Measurements from ENCODE around the gene NLN. TPM values are rescaled to one million over a fixed set of nuclear protein-coding genes. Genes with fewer than 3 reads are reported as not detected.

The NLN gene
- total and polyA plus RNA-seq, 2 donors (not counting 1 experiment from before 2014, with no cell fraction given) = 1.7 to 6.8 TPM

- no peaks in the 10 kb centered on the region for H3K4me1 ChIP-seq (ENCODE audit: control insufficient read depth in 2 of 2, insufficient read depth in 2 of 2, low read length in 2 of 2)
- H3K4me1 Mint-ChIP-seq = no peaks in the 10 kb centered on the region
- no peak overlapping the region for H3K9ac ChIP-seq (ENCODE audit: low read length)
- H3K4me2 ChIP-seq (replicated peaks; ENCODE audit: low read depth, low read length, poor library complexity, severe bottlenecking) = no peak overlapping the region
- TF ChIP-seq CTCF (IDR thresholded peaks at IDR 0.05) (no peak), EZH2 (IDR thresholded peaks at IDR 0.05; ENCODE audit: borderline replicate concordance, insufficient read depth, low read depth, low read length, poor library complexity, severe bottlenecking) (no peak)
- no peak for DNase-seq
- H3K27me3 Mint-ChIP-seq = no peaks in the 10 kb centered on the region
- intact Hi-C loops (cut with micrococcal nuclease) = no loop called here
- ChIA-PET CTCF (no interaction called here), POLR2A (no interaction called here)
- no peak overlapping the region for H3K27ac ChIP-seq (ENCODE audit: low read length in 2 of 2)
- no peak overlapping the region for H3K4me3 ChIP-seq (ENCODE audit: control extremely low read depth in 1 of 5, extremely low read depth in 1 of 5, insufficient read depth in 1 of 5, low read depth in 2 of 5, low read length in 4 of 5)
- no peak overlapping the region for H2AFZ ChIP-seq (ENCODE audit: insufficient read depth, low read depth, low read length, poor library complexity, severe bottlenecking)
- no peak overlapping the region for H3K4me3 Mint-ChIP-seq
- peaks cover 0 to 7% (median 0%) of the 10 kb centered on the region in 3 donors for H3K9me3 ChIP-seq (ENCODE audit: control extremely low read depth in 1 of 3, control insufficient read depth in 2 of 3, insufficient read depth in 1 of 3, low read length in 2 of 3)
- no peaks in the 10 kb centered on the region for H3K27me3 ChIP-seq (replicated peaks in 1 of 4; ENCODE audit: control extremely low read depth in 1 of 4, control insufficient read depth in 3 of 4, insufficient read depth in 4 of 4, low read length in 3 of 4)
- H3K9me3 Mint-ChIP-seq (ENCODE audit: insufficient read depth) = no peaks in the 10 kb centered on the region
- no peaks in the 10 kb centered on the region for H4K20me1 ChIP-seq (ENCODE audit: control insufficient read depth, insufficient read depth, low read length, poor library complexity, severe bottlenecking)
- WGBS (ENCODE audit: insufficient coverage) = 100% methylated on average over 1 of the region's 7 CpGs
- peaks cover 0 to 1% of the 10 kb centered on the region in 2 experiments for H3K36me3 ChIP-seq (replicated peaks in 1 of 2; ENCODE audit: control extremely low read depth in 1 of 2, control insufficient read depth in 1 of 2, extremely low read depth in 1 of 2, insufficient read depth in 2 of 2, low read length in 1 of 2)
- no peak for ATAC-seq (ENCODE audit: low read depth)
- H3K27ac Mint-ChIP-seq = no peak overlapping the region
- no peaks in the 10 kb centered on the region for H3K79me2 ChIP-seq (ENCODE audit: control insufficient read depth, insufficient read depth, low read length)
Observed at GRCh38 chr5:65768723-65769346, 46.8 kb downstream of the NLN start.

GRCh38 chr5:65769539-65769938, 47.5 kb downstream of the NLN start:
- Histone ChIP-seq H3K4me2 (replicated peaks; ENCODE audit: low read depth, low read length, poor library complexity, severe bottlenecking) (no peak overlapping the region), H3K9ac (ENCODE audit: low read length) (no peak overlapping the region), H2AFZ (ENCODE audit: insufficient read depth, low read depth, low read length, poor library complexity, severe bottlenecking) (no peak overlapping the region), H3K27ac (ENCODE audit: low read length in 2 of 2) (no peak overlapping the region), H4K20me1 (ENCODE audit: control insufficient read depth, insufficient read depth, low read length, poor library complexity, severe bottlenecking) (no peaks in the 10 kb centered on the region), H3K79me2 (ENCODE audit: control insufficient read depth, insufficient read depth, low read length) (no peaks in the 10 kb centered on the region), H3K4me3 (ENCODE audit: control extremely low read depth in 1 of 5, extremely low read depth in 1 of 5, insufficient read depth in 1 of 5, low read depth in 2 of 5, low read length in 4 of 5) (no peak overlapping the region), H3K9me3 (ENCODE audit: control extremely low read depth in 1 of 3, control insufficient read depth in 2 of 3, insufficient read depth in 1 of 3, low read length in 2 of 3) (peaks cover 0 to 7% (median 0%) of the 10 kb centered on the region in 3 donors), H3K27me3 (replicated peaks in 1 of 4; ENCODE audit: control extremely low read depth in 1 of 4, control insufficient read depth in 3 of 4, insufficient read depth in 4 of 4, low read length in 3 of 4) (no peaks in the 10 kb centered on the region), H3K36me3 (replicated peaks in 1 of 2; ENCODE audit: control extremely low read depth in 1 of 2, control insufficient read depth in 1 of 2, extremely low read depth in 1 of 2, insufficient read depth in 2 of 2, low read length in 1 of 2) (peaks cover 0 to 1% of the 10 kb centered on the region in 2 experiments), H3K4me1 (ENCODE audit: control insufficient read depth in 2 of 2, insufficient read depth in 2 of 2, low read length in 2 of 2) (no peaks in the 10 kb centered on the region)
- Mint-ChIP-seq H3K9me3 (ENCODE audit: insufficient read depth) (no peaks in the 10 kb centered on the region), H3K27me3 (no peaks in the 10 kb centered on the region), H3K4me1 (no peaks in the 10 kb centered on the region), H3K4me3 (no peak overlapping the region), H3K27ac (no peak overlapping the region)
- no CpG with 5 or more reads among the region's 1 CpG for WGBS (ENCODE audit: insufficient coverage)
- ChIA-PET CTCF (no interaction called here), POLR2A (no interaction called here)
- no peak for DNase-seq
- no peak for ATAC-seq (ENCODE audit: low read depth)
- intact Hi-C loops (cut with micrococcal nuclease) = no loop called here
- TF ChIP-seq EZH2 (IDR thresholded peaks at IDR 0.05; ENCODE audit: borderline replicate concordance, insufficient read depth, low read depth, low read length, poor library complexity, severe bottlenecking) (no peak), CTCF (IDR thresholded peaks at IDR 0.05) (no peak)

All from B cell (primary cell).